Endodermal cell (in vitro differentiated cells): Measurements from ENCODE around the gene TGIF1. TPM values are rescaled to one million over a fixed set of nuclear protein-coding genes. Genes with fewer than 3 reads are reported as not detected.

Experiments
- DNase-seq: peaks from one replicate; pipeline ENCODE4 v3.0.0-alpha.2; 2017
- H3K27ac ChIP-seq: 2 replicates; pipeline ENCODE4 v1.5.1; 2013; ENCODE audit warnings: mild to moderate bottlenecking, low read depth, low read length, moderate library complexity
- H3K27me3 ChIP-seq: 2 replicates; pipeline ENCODE4 v1.6.1; 2013; ENCODE audit warnings: mild to moderate bottlenecking, low read length, moderate library complexity; ENCODE audit not compliant: insufficient read depth, control insufficient read depth, poor library complexity, severe bottlenecking
- H3K36me3 ChIP-seq: 2 replicates; pipeline ENCODE4 v1.7.0; 2013; ENCODE audit warnings: mild to moderate bottlenecking, low read length, moderate library complexity; ENCODE audit not compliant: control insufficient read depth, insufficient read depth
- H3K4me1 ChIP-seq: one replicate; pipeline ENCODE4 v1.7.0; 2013; ENCODE audit warnings: low read length; ENCODE audit not compliant: control insufficient read depth, insufficient read depth
- H3K4me3 ChIP-seq: 2 replicates; pipeline ENCODE4 v1.5.1; 2013; ENCODE audit warnings: mild to moderate bottlenecking, low read length, moderate library complexity
- H3K9ac ChIP-seq: 2 replicates; pipeline ENCODE4 v1.6.1; 2013; ENCODE audit warnings: mild to moderate bottlenecking, low read length, moderate library complexity; ENCODE audit not compliant: poor library complexity, severe bottlenecking; ENCODE audit errors: extremely low read depth
- H3K9me3 ChIP-seq: 2 replicates; pipeline ENCODE4 v1.6.1; 2013; ENCODE audit warnings: mild to moderate bottlenecking, low read length, moderate library complexity; ENCODE audit not compliant: control insufficient read depth
- H3K27ac Mint-ChIP-seq: 2 replicates; pipeline ENCODE4 v1.8.0; 2020; ENCODE audit warnings: mixed read lengths
- H3K27me3 Mint-ChIP-seq: 2 replicates; pipeline ENCODE4 v1.8.0; 2021; ENCODE audit warnings: mild to moderate bottlenecking, mixed read lengths; ENCODE audit not compliant: insufficient read depth
- H3K36me3 Mint-ChIP-seq: 2 replicates; pipeline ENCODE4 v1.8.0; 2020; ENCODE audit warnings: low read depth, mixed read lengths
- H3K4me1 Mint-ChIP-seq: 2 replicates; pipeline ENCODE4 v1.8.0; 2020; ENCODE audit warnings: mixed read lengths
- H3K4me3 Mint-ChIP-seq: 2 replicates; pipeline ENCODE4 v1.8.0; 2020; ENCODE audit warnings: mild to moderate bottlenecking, moderate library complexity, mixed read lengths
- H3K9me3 Mint-ChIP-seq: 2 replicates; pipeline ENCODE4 v1.8.0; 2020; ENCODE audit warnings: mild to moderate bottlenecking, mixed read lengths
- WGBS, 2 experiments: methylation state at CpG; one replicate each; pipeline versions ENCODE4 v1.1.5 to v1.1.7; 2013; ENCODE audit warnings: missing lambda C conversion rate in 2 of 2, mixed read lengths in 1 of 2; ENCODE audit not compliant: insufficient coverage in 1 of 2, insufficient read length in 1 of 2; 5-methylcytosine and 5-hydroxymethylcytosine counted together
- total RNA-seq, 2 donors: library from RNA; stranded (reverse); fragmentation: NEBNext Ultra II Directional in 1 of 2; extraction: Animal tissue kit (Norgen Biotek cat#: 25700) in 1 of 2; gene quantifications; 2 replicates in 1 of 2; 3 replicates in 1 of 2; pipeline ENCODE4 v1.2.1, GENCODE V29; 2021
- TF ChIP-seq, protein P1 (sequence below): fragments of 200-600 bp; sonication (generic); conservative IDR thresholded peaks from 2 replicates; pipeline ENCODE4 v1.5.0; 2021; ENCODE audit warnings: antibody characterized with exemption, mild to moderate bottlenecking

TGIF1 gene
- total RNA-seq, 2 donors from 2014 or later = 417 to 575 TPM

DNA sequence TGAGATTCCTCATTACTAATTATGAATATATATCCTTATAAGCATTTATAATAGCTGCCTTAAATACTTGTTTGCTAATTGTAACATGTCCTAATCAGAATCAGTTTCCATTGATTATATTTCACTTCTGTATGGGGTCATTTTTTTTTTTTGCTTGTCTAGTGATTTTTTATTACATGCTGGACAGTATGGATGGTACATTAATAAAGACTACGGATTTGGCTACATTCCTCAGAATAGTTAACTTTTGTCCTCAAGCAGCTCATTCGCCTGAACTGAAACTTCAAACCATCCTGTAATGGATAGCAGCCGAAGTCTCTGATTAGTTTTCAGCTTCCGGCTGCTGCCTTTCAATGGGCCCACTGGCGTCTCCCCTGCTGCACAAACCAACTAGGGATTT is 11.7 kb downstream of the TGIF1 start:
- no peak for DNase-seq
- 93 to 95% methylated on average over 5 of the region's 5 CpGs for WGBS, 2 experiments
- H3K36me3 ChIP-seq = peaks cover 52% of the 10 kb centered on the region
- no peak overlapping the region for H3K4me3 ChIP-seq
- Mint-ChIP-seq H3K9me3 (no peaks in the 10 kb centered on the region), H3K27me3 (no peaks in the 10 kb centered on the region), H3K4me1 (peaks cover 53% of the 10 kb centered on the region), H3K36me3 (peaks cover 49% of the 10 kb centered on the region), H3K27ac (peak overlapping the region; percentile 12), H3K4me3 (no peak overlapping the region)
- H3K27ac ChIP-seq = peak overlapping the region; percentile 43
- no peaks in the 10 kb centered on the region for H3K27me3 ChIP-seq
- TF ChIP-seq, protein P1, sequence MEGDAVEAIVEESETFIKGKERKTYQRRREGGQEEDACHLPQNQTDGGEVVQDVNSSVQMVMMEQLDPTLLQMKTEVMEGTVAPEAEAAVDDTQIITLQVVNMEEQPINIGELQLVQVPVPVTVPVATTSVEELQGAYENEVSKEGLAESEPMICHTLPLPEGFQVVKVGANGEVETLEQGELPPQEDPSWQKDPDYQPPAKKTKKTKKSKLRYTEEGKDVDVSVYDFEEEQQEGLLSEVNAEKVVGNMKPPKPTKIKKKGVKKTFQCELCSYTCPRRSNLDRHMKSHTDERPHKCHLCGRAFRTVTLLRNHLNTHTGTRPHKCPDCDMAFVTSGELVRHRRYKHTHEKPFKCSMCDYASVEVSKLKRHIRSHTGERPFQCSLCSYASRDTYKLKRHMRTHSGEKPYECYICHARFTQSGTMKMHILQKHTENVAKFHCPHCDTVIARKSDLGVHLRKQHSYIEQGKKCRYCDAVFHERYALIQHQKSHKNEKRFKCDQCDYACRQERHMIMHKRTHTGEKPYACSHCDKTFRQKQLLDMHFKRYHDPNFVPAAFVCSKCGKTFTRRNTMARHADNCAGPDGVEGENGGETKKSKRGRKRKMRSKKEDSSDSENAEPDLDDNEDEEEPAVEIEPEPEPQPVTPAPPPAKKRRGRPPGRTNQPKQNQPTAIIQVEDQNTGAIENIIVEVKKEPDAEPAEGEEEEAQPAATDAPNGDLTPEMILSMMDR = no peak
- H3K9ac ChIP-seq = no peak overlapping the region
- peaks cover 7% of the 10 kb centered on the region for H3K9me3 ChIP-seq
- peaks cover 8% of the 10 kb centered on the region for H3K4me1 ChIP-seq

DNA sequence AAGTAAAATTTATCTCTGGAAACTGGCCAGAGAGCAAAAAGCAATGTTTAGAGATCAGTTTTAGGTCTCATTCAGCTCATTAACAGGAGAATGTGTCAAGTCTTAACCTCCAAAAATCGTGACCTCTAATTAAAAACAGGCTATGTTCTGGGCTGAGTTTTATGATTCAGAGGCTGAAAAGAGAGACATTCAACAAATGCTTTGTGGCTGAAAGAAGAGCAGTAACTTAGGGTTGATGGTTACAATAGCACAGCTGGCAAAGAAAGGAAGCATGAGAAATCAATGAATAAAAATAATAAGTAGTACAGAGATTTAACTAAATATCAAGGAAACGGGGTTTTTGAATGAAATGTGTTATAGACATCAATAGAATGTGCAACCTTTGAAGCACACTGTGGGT is 13.1 kb downstream of the TGIF1 start:
- no peak overlapping the region for H3K27ac ChIP-seq
- peaks cover 37% of the 10 kb centered on the region for H3K36me3 Mint-ChIP-seq
- peaks cover 39% of the 10 kb centered on the region for H3K36me3 ChIP-seq
- H3K4me1 Mint-ChIP-seq = peaks cover 49% of the 10 kb centered on the region
- H3K4me3 Mint-ChIP-seq = no peak overlapping the region
- peaks cover 7% of the 10 kb centered on the region for H3K9me3 ChIP-seq
- H3K27ac Mint-ChIP-seq = no peak overlapping the region
- DNase-seq = no peak
- WGBS, 2 experiments = 79 to 91% methylated on average over 2 of the region's 2 CpGs
- no peaks in the 10 kb centered on the region for H3K27me3 Mint-ChIP-seq
- H3K27me3 ChIP-seq = no peaks in the 10 kb centered on the region
- H3K4me1 ChIP-seq = peaks cover 8% of the 10 kb centered on the region
- no peak overlapping the region for H3K4me3 ChIP-seq
- TF ChIP-seq, protein P1 = no peak
- H3K9ac ChIP-seq = no peak overlapping the region
- H3K9me3 Mint-ChIP-seq = no peaks in the 10 kb centered on the region

DNA sequence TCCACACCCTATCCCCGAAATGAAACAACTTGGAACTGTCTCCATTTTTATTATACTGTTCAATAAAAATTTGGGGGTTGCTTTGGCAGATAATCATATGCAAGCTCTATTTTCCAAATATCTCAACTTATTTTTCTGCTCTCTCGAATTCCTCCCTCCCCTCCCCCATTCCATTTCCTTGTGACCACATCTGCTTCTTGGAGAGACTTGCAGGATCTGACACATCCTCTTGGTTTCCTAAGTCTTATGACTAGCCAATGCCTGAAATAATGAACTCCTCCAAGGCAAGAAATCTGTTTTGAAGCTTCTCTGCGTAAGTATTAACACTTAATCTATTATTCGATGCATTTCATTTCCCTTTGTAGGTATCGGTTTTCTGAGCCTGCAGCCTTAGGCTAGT is 16.1 kb downstream of the TGIF1 start:
- no peaks in the 10 kb centered on the region for H3K27me3 Mint-ChIP-seq
- peaks cover 11% of the 10 kb centered on the region for H3K36me3 Mint-ChIP-seq
- no peak overlapping the region for H3K4me3 ChIP-seq
- no peak overlapping the region for H3K9ac ChIP-seq
- H3K4me1 ChIP-seq = peaks cover 8% of the 10 kb centered on the region
- no peaks in the 10 kb centered on the region for H3K9me3 ChIP-seq
- peaks cover 35% of the 10 kb centered on the region for H3K4me1 Mint-ChIP-seq
- no peak for DNase-seq
- H3K9me3 Mint-ChIP-seq = no peaks in the 10 kb centered on the region
- H3K27me3 ChIP-seq = no peaks in the 10 kb centered on the region
- TF ChIP-seq, protein P1 = no peak
- no peak overlapping the region for H3K4me3 Mint-ChIP-seq
- peak overlapping the region; percentile 60 for H3K27ac Mint-ChIP-seq
- no peak overlapping the region for H3K27ac ChIP-seq
- WGBS, 2 experiments = 89 to 93% methylated on average over 4 to 5 of the region's 5 CpGs
- peaks cover 11% of the 10 kb centered on the region for H3K36me3 ChIP-seq
